Colonic mucosa (tissue), 4 donors: ENCODE measurements around the gene MAP3K15. TPM values are rescaled to one million over a fixed set of nuclear protein-coding genes. Genes with fewer than 3 reads are reported as not detected.

Experiments
- DNase-seq: peaks from one replicate; pipeline ENCODE4 v3.0.0-alpha.2; 2020
- H3K27ac ChIP-seq: fragments of 200-600 bp; one replicate; pipeline ENCODE4 v1.8.0; 2021
- H3K27me3 ChIP-seq: fragments of 200-600 bp; one replicate; pipeline ENCODE4 v1.8.0; 2021
- H3K36me3 ChIP-seq: fragments of 200-600 bp; one replicate; pipeline ENCODE4 v1.8.0; 2021
- H3K4me1 ChIP-seq: fragments of 200-600 bp; one replicate; pipeline ENCODE4 v1.8.0; 2021; ENCODE audit warnings: mild to moderate bottlenecking
- H3K4me3 ChIP-seq: fragments of 200-600 bp; one replicate; pipeline ENCODE4 v1.8.0; 2021
- H3K9ac ChIP-seq, 2 donors: one replicate each; pipeline ENCODE4 v1.7.0; 2013; ENCODE audit warnings: control low read depth in 2 of 2, low read depth in 2 of 2, low read length in 2 of 2
- H3K9me3 ChIP-seq: fragments of 200-600 bp; one replicate; pipeline ENCODE4 v1.8.0; 2021
- intact Hi-C: fragments of 100-400 bp; cut with DNase I; formaldehyde crosslinking; loops from one replicate; pipeline ENCODE4 v1.14.1; 2022
- total RNA-seq, 2 donors: library from RNA; stranded (reverse); fragmentation: NEBNext Ultra II Directional in 1 of 2; extraction: Animal tissue kit (Norgen Biotek cat#: 25700) in 1 of 2; gene quantifications; one replicate each; pipeline ENCODE4 v1.2.1, GENCODE V29; 2021
- TF ChIP-seq, protein P1 (sequence below): fragments of 200-600 bp; IDR thresholded peaks from one replicate; pipeline ENCODE4 v1.8.0; 2022; ENCODE audit warnings: antibody characterized with exemption, mild to moderate bottlenecking
- donor health status: healthy.
- donor health status: DM: no; HTN: no; CAD: no.
- donor health status: DM: no; HTN: no; CAD: no.

Gene MAP3K15
- total RNA-seq, 2 donors from 2014 or later: 0.25 TPM; not detected in 1

DNA sequence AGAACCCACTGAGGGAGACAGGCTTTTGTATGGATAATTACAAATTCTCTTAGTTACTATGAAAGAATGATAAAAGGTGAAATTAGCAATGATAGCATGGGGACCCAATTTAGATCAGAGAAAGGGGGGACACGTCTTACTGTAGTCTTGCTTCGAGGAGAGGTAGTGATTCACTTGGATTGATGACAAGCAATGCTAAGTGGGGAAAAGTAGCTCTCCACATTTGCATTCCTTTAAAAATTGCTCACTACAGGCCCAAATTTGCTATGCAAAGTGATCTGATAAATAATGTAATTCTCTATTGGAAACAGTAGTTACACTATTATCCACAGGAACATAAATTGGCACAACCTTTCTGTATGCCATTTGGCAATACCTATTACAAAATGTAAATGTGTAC is 42.5 kb upstream of the MAP3K15 start:
- H3K9me3 ChIP-seq: no peaks in the 10 kb centered on the region
- no peaks in the 10 kb centered on the region for H3K36me3 ChIP-seq
- H3K27me3 ChIP-seq: no peaks in the 10 kb centered on the region
- DNase-seq: no peak
- H3K4me1 ChIP-seq: no peaks in the 10 kb centered on the region
- TF ChIP-seq, protein P1, sequence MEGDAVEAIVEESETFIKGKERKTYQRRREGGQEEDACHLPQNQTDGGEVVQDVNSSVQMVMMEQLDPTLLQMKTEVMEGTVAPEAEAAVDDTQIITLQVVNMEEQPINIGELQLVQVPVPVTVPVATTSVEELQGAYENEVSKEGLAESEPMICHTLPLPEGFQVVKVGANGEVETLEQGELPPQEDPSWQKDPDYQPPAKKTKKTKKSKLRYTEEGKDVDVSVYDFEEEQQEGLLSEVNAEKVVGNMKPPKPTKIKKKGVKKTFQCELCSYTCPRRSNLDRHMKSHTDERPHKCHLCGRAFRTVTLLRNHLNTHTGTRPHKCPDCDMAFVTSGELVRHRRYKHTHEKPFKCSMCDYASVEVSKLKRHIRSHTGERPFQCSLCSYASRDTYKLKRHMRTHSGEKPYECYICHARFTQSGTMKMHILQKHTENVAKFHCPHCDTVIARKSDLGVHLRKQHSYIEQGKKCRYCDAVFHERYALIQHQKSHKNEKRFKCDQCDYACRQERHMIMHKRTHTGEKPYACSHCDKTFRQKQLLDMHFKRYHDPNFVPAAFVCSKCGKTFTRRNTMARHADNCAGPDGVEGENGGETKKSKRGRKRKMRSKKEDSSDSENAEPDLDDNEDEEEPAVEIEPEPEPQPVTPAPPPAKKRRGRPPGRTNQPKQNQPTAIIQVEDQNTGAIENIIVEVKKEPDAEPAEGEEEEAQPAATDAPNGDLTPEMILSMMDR: no peak
- no peak overlapping the region for H3K27ac ChIP-seq
- no peak overlapping the region for H3K4me3 ChIP-seq
- H3K9ac ChIP-seq: no peak overlapping the region
- intact Hi-C loops: no loop called here

DNA sequence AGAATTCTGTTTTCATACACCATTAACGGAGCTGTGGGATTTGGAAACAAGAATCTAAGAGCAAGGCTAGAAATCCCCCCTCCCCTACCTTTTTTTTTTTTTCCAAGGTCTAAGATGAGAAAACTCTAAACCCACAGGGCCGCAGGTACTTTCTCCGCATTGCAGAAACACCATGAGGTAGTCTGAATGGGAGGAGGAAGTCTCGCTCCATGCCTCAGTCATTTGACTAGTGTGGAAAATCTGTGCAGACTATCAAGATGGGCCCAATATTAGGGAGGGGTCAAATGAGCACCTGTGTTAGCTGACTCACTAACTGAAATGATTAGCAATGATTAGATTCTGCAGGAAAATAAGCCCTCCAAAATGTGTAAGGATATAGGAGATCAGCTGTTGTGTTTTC is 40.9 kb upstream of the MAP3K15 start:
- TF ChIP-seq, protein P1: no peak
- Histone ChIP-seq H3K9me3 (no peaks in the 10 kb centered on the region), H3K27ac (no peak overlapping the region), H3K4me1 (no peaks in the 10 kb centered on the region), H3K9ac (no peak overlapping the region), H3K4me3 (no peak overlapping the region), H3K27me3 (no peaks in the 10 kb centered on the region), H3K36me3 (no peaks in the 10 kb centered on the region)
- intact Hi-C loops: no loop called here
- DNase-seq: no peak

DNA sequence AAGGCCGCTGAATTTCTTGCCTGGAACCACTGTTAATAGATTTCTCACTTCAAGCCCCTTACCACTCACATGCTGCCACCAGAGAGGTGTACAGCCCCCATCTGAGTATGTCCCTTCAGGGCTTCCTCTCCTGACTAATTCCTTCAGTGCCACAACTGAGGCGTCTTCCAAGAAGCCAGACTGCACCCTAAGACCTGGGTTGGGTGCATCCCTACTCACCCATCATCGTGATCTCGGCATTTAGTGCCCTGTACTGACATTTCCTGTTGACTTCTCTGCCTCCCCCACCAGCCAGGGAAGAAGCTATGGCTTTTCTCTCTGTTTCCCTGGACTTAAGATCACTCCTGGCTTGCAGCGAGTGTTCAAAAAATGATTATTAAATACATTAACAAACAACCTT is 40.4 kb upstream of the MAP3K15 start:
- Histone ChIP-seq H3K27me3 (no peaks in the 10 kb centered on the region), H3K9me3 (no peaks in the 10 kb centered on the region), H3K4me1 (no peaks in the 10 kb centered on the region), H3K4me3 (no peak overlapping the region), H3K9ac (no peak overlapping the region), H3K27ac (no peak overlapping the region), H3K36me3 (no peaks in the 10 kb centered on the region)
- DNase-seq: no peak
- TF ChIP-seq, protein P1: no peak
- intact Hi-C loops: no loop called here

DNA sequence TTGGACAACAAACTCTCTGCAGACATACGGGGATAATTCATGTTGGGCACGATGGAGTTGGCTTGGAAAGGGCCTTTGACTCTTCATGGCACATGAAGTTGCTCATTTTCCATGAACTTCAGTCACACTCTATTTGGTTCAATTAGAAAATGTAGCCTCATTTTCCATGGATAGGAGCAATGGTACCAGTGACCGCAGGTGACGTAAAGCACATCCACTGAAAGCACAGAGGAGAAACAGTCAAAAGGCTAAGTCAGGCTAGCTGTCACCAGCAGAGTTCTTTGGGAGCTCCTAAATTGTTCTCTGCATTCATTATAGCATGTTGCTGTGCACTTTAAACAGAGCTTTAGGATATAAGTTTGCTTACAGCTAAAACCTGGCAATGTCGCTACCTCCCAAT is 39.9 kb upstream of the MAP3K15 start:
- no peaks in the 10 kb centered on the region for H3K9me3 ChIP-seq
- intact Hi-C loops: no loop called here
- no peaks in the 10 kb centered on the region for H3K27me3 ChIP-seq
- H3K9ac ChIP-seq: no peak overlapping the region
- TF ChIP-seq, protein P1: no peak
- H3K36me3 ChIP-seq: no peaks in the 10 kb centered on the region
- no peak for DNase-seq
- no peaks in the 10 kb centered on the region for H3K4me1 ChIP-seq
- no peak overlapping the region for H3K27ac ChIP-seq
- no peak overlapping the region for H3K4me3 ChIP-seq

DNA sequence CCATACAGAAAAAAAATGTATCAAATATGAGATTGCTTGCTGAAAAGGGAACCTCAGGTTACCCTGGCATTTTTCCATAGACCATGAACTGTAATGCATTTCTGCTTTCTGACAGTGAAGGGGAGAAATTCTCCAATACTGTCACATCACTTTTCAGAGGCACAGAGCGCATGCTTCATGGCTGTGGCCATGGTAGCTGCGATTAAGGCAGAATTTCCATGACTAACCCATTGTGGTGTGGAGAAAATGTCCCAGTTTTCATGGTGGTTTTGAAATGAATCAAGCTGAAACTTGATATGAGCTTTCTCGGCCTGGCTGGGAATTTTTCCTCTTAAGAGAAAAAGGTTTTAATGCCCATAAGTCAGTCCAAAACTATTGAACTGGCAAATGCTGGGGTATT is 39.5 kb upstream of the MAP3K15 start:
- Histone ChIP-seq H3K27me3 (no peaks in the 10 kb centered on the region), H3K4me3 (no peak overlapping the region), H3K9me3 (no peaks in the 10 kb centered on the region), H3K9ac (no peak overlapping the region), H3K4me1 (no peaks in the 10 kb centered on the region), H3K27ac (no peak overlapping the region), H3K36me3 (no peaks in the 10 kb centered on the region)
- intact Hi-C loops: no loop called here
- no peak for DNase-seq
- TF ChIP-seq, protein P1: no peak

DNA sequence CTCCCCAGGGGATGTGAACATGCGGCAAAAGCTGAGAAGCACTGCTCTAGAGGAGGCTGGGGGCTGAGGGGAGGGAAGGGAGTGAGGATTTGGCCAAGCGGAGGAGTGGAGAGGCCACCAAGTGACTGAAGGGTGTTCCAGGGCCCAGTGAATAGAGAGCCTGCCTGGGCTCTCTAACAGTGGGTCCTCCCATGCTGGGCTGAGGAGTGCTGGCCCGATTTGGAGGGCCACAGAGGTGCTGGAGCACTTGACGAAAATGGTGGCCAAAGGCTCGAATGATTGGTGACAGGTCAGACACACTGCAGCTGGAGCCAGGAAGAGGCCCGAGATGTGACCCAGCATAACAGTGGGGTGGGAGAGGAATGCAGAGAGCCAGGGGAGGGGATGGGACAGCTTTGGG is 37.5 kb upstream of the MAP3K15 start:
- no peak overlapping the region for H3K4me3 ChIP-seq
- no peaks in the 10 kb centered on the region for H3K4me1 ChIP-seq
- H3K27me3 ChIP-seq: no peaks in the 10 kb centered on the region
- H3K9ac ChIP-seq: no peak overlapping the region
- intact Hi-C loops: no loop called here
- TF ChIP-seq, protein P1: no peak
- H3K36me3 ChIP-seq: no peaks in the 10 kb centered on the region
- H3K27ac ChIP-seq: no peak overlapping the region
- no peaks in the 10 kb centered on the region for H3K9me3 ChIP-seq
- DNase-seq: no peak
